Ovary (tissue), 9 donors: ENCODE measurements around the gene ETV3. TPM values are rescaled to one million over a fixed set of nuclear protein-coding genes. Genes with fewer than 3 reads are reported as not detected.

Experiments
- DNase-seq, 5 donors: peaks; one replicate each; pipeline ENCODE4 v3.0.0-alpha.2; 2019 to 2020
- H3K27ac ChIP-seq, 2 donors: fragments of 200-600 bp; one replicate each; pipeline versions ENCODE4 v1.5.1 to v1.8.0; 2019 to 2022
- H3K27me3 ChIP-seq: fragments of 200-600 bp; one replicate; pipeline ENCODE4 v1.8.0; 2022
- H3K36me3 ChIP-seq: fragments of 200-600 bp; sonication (generic); one replicate; pipeline ENCODE4 v1.5.1; 2019
- H3K4me1 ChIP-seq: one replicate; pipeline ENCODE4 v1.8.1; 2013; ENCODE audit warnings: mild to moderate bottlenecking, moderate library complexity; ENCODE audit not compliant: insufficient read depth
- H3K4me3 ChIP-seq: fragments of 200-600 bp; sonication (generic); one replicate; pipeline ENCODE4 v1.5.1; 2017
- H3K9me3 ChIP-seq, 2 donors: fragments of 200-600 bp in 1 of 2; sonication (generic) in 1 of 2; one replicate each; pipeline versions ENCODE4 v1.5.1 to v1.8.1; 2013 to 2019; ENCODE audit warnings: mild to moderate bottlenecking in 1 of 2, moderate library complexity in 1 of 2
- CTCF ChIP-seq, 3 donors: fragments of 450-650 bp in 2 of 3; fragments of 200-600 bp in 1 of 3; IDR thresholded peaks; one replicate each; pipeline versions ENCODE4 v1.5.1 to v1.8.0; 2016 to 2022; ENCODE audit warnings: antibody characterized with exemption in 3 of 3, mild to moderate bottlenecking in 1 of 3
- EP300 ChIP-seq: sonication (generic); formaldehyde crosslinking; IDR thresholded peaks from one replicate; pipeline ENCODE4 v1.6.1; 2017; ENCODE audit warnings: antibody characterized with exemption
- WGBS, 3 donors: extraction: QIAGEN DNeasy Blood & Tissue Kit in 1 of 3; methylation state at CpG; one replicate each; pipeline versions ENCODE4 v1.1.5 to v1.1.7; 2013 to 2017; 5-methylcytosine and 5-hydroxymethylcytosine counted together
- intact Hi-C, 4 donors: fragments of 100-400 bp; cut with DNase I; formaldehyde crosslinking; loops; one replicate each; pipeline versions ENCODE4 v1.11.0 to v1.15.1; 2022 to 2023
- polyA plus RNA-seq, 2 donors: library from polyadenylated mRNA; stranded (reverse); fragments of 200-250 nt in 1 of 2; fragments of 350-450 nt in 1 of 2; fragmentation: Illumina TruSeq in 1 of 2; extraction: RNeasy Lipid Tissue Mini Kit (QIAGEN cat#74804) in 1 of 2; gene quantifications; one replicate each; pipeline ENCODE4 v1.2.3, GENCODE V29; 2013 to 2014
- total RNA-seq, 7 donors: library from RNA; depleted of rRNA in 2 of 7; stranded (reverse); fragments of >200 nt in 2 of 7; fragmentation: NEBNext Ultra II Directional in 3 of 7; extraction: Animal tissue kit (Norgen Biotek cat#: 25700) in 3 of 7; gene quantifications; one replicate each; pipeline versions ENCODE4 v1.1.0 to v1.2.4, GENCODE V29; 2016 to 2023
- donor health status: DM: no; HTN: no; CAD: no; lungs with moderate emphysema.
- donor health status: DM: no; HTN: no; CAD: no.
- donor health status: Bipolar disorder and iron deficiency.
- donor health status: DM: yes; HTN: yes; CAD: no.
- donor health status: DM: no; HTN: no; CAD: no.
- donor health status: DM: yes; HTN: yes; CAD: no.

ETV3 gene
- total and polyA plus RNA-seq, 9 donors = 8.0 to 36.4 (median 22.5) TPM

GRCh38 chr1:157073944-157074685 is 64.1 kb downstream of the ETV3 start:
- Histone ChIP-seq H3K27ac (no peak overlapping the region), H3K9me3 (no peaks in the 10 kb centered on the region), H3K4me1 (peaks cover 3% of the 10 kb centered on the region), H3K4me3 (no peak overlapping the region), H3K27me3 (no peaks in the 10 kb centered on the region), H3K36me3 (no peaks in the 10 kb centered on the region)
- DNase-seq = peak; percentile 68 to 78 (median 73)
- intact Hi-C loops = no loop called here
- TF ChIP-seq CTCF (IDR thresholded peaks at IDR 0.05) (peak in 2 of 3 donors; percentile 15 to 45), EP300 (no peak)
- 19 to 25% (median 20%) methylated on average over 34 to 35 of the region's 35 CpGs for WGBS, 3 donors

Other genes with a start within 250 kb of the ETV3 start
- gene PEAR1, start 244.7 kb downstream of the ETV3 start, total RNA-seq = 10 to 100 TPM in 5 of 7 donors, 1 to 10 TPM in 2; 4.3 to 20.2 (median 12.3) TPM
- gene PEAR1, start 244.7 kb downstream of the ETV3 start, polyA plus RNA-seq = 10 to 100 TPM; 13.7 to 21.2 TPM
- gene LRRC71, start 217.8 kb downstream of the ETV3 start, total RNA-seq = 10 to 100 TPM in 1 of 7 donors, 1 to 10 TPM in 2, under 1 TPM in 2, not detected in 2; 0.36 to 11.1 (median 1.1) TPM
- under 1 TPM in 1 of 2 donors, not detected in 1; 0.07 TPM for gene LRRC71, start 217.8 kb downstream of the ETV3 start, polyA plus RNA-seq
- gene ARHGEF11, start 92.7 kb downstream of the ETV3 start, total RNA-seq = 10 to 100 TPM; 17.3 to 43.9 (median 29.7) TPM
- 10 to 100 TPM; 14.3 to 19.0 TPM for gene ARHGEF11, start 92.7 kb downstream of the ETV3 start, polyA plus RNA-seq
- not detected for gene ETV3L, start 38.6 kb downstream of the ETV3 start, total RNA-seq
- gene ETV3L, start 38.6 kb downstream of the ETV3 start, polyA plus RNA-seq = not detected